ENCODE data around the gene D2HGDH.

DNA sequence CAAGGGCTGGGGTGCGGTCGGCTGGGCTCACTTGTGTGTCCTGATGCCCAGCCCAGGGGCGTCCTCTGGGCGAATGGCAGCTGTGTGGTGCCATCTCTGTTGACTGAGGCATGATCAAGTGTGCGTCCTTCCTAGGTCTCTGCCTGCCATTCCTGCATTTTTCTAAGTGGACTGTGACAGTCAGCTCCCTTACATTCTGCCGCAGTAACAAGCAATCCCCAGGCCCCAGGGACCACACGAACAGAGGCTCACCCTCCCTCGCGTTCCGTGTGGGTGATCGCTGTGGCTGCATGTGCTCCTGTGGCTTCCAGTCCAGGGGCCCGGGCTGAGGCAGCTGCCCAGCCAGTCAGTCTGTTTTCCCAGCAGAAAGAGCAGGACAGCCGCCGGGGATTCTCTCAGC, 17.8 kb downstream of the D2HGDH start:
- TF ChIP-seq POLR2AphosphoS5 (IDR thresholded peaks at IDR 0.05; ENCODE audit: low read depth, low read length), result no peak
- TF ChIP-seq FOSL1 (IDR thresholded peaks at IDR 0.05; ENCODE audit: insufficient read depth, low read depth, low read length), result no peak
- TF ChIP-seq, protein P1, sequence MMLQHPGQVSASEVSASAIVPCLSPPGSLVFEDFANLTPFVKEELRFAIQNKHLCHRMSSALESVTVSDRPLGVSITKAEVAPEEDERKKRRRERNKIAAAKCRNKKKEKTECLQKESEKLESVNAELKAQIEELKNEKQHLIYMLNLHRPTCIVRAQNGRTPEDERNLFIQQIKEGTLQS (IDR thresholded peaks at IDR 0.05; ENCODE audit: insufficient read depth, low read depth, low read length), result no peak
- TF ChIP-seq, protein P2, sequence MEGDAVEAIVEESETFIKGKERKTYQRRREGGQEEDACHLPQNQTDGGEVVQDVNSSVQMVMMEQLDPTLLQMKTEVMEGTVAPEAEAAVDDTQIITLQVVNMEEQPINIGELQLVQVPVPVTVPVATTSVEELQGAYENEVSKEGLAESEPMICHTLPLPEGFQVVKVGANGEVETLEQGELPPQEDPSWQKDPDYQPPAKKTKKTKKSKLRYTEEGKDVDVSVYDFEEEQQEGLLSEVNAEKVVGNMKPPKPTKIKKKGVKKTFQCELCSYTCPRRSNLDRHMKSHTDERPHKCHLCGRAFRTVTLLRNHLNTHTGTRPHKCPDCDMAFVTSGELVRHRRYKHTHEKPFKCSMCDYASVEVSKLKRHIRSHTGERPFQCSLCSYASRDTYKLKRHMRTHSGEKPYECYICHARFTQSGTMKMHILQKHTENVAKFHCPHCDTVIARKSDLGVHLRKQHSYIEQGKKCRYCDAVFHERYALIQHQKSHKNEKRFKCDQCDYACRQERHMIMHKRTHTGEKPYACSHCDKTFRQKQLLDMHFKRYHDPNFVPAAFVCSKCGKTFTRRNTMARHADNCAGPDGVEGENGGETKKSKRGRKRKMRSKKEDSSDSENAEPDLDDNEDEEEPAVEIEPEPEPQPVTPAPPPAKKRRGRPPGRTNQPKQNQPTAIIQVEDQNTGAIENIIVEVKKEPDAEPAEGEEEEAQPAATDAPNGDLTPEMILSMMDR (IDR thresholded peaks at IDR 0.05; ENCODE audit: control extremely low read depth in 1 of 3, insufficient read depth in 1 of 3, low read depth in 1 of 3, low read length in 3 of 3), result no peak
- TF ChIP-seq TAF7 (optimal IDR thresholded peaks at IDR 0.05; ENCODE audit: borderline replicate concordance, low read depth, low read length), result no peak
- no peak for TF ChIP-seq EGR1 (IDR thresholded peaks at IDR 0.05; ENCODE audit: borderline replicate concordance, low read depth, low read length)
- TF ChIP-seq TAF1 (IDR thresholded peaks at IDR 0.05; ENCODE audit: low read depth, low read length), result no peak
- no peak for TF ChIP-seq YY1 (IDR thresholded peaks at IDR 0.05; ENCODE audit: low read depth, low read length)
